ENCODE data around the gene FOXP4. TPM values are rescaled to one million over a fixed set of nuclear protein-coding genes. Genes with fewer than 3 reads are reported as not detected.

FOXP4 gene
- total and polyA plus RNA-seq, 2 experiments from 2014 or later, result 1.1 to 3.9 TPM

GRCh38 chr6:41646026-41646795, 100.0 kb downstream of the FOXP4 start:
- Histone ChIP-seq H3K4me1 (ENCODE audit: insufficient read depth) (no peaks in the 10 kb centered on the region), H3K27ac (no peak overlapping the region), H4K20me1 (ENCODE audit: insufficient read depth) (no peaks in the 10 kb centered on the region), H3K9ac (no peak overlapping the region), H3F3A (ENCODE audit: insufficient read depth) (no peaks in the 10 kb centered on the region), H3K79me2 (ENCODE audit: insufficient read depth) (no peaks in the 10 kb centered on the region), H3K9me2 (ENCODE audit: insufficient read depth) (no peaks in the 10 kb centered on the region), H3K4me3 (no peak overlapping the region), H3K27me3 (replicated peaks; ENCODE audit: insufficient read depth) (peaks cover 18% of the 10 kb centered on the region), H3K4me2 (ENCODE audit: unreplicated experiment) (no peak overlapping the region), H3K9me3 (ENCODE audit: low read depth) (no peaks in the 10 kb centered on the region), H3K36me3 (ENCODE audit: low read depth) (no peaks in the 10 kb centered on the region), H2AFZ (no peak overlapping the region)
- no peak for TF ChIP-seq EZH2phosphoT487 (IDR thresholded peaks at IDR 0.05; ENCODE audit: insufficient read depth, low read depth)
- no peak for TF ChIP-seq EZH2 (IDR thresholded peaks at IDR 0.05; ENCODE audit: insufficient read depth, poor library complexity, severe bottlenecking)
- no peak for DNase-seq
- 73% methylated on average over 14 of the region's 14 CpGs for WGBS, 2 experiments (ENCODE audit: low coverage in 1 of 2, low lambda C conversion rate in 2 of 2, missing lambda C conversion rate in 2 of 2)
- in situ Hi-C loops (cut with MboI), result no loop called here

- Histone ChIP-seq H3K4me3 (no peak overlapping the region), H4K20me1 (ENCODE audit: insufficient read depth) (no peaks in the 10 kb centered on the region), H2AFZ (no peak overlapping the region), H3K4me1 (ENCODE audit: insufficient read depth) (no peaks in the 10 kb centered on the region), H3K36me3 (ENCODE audit: low read depth) (no peaks in the 10 kb centered on the region), H3K9me3 (ENCODE audit: low read depth) (no peaks in the 10 kb centered on the region), H3K9ac (no peak overlapping the region), H3K4me2 (ENCODE audit: unreplicated experiment) (no peak overlapping the region), H3K27ac (no peak overlapping the region), H3K9me2 (ENCODE audit: insufficient read depth) (no peaks in the 10 kb centered on the region), H3F3A (ENCODE audit: insufficient read depth) (no peaks in the 10 kb centered on the region), H3K79me2 (ENCODE audit: insufficient read depth) (no peaks in the 10 kb centered on the region), H3K27me3 (replicated peaks; ENCODE audit: insufficient read depth) (peaks cover 15% of the 10 kb centered on the region)
- TF ChIP-seq EZH2phosphoT487 (IDR thresholded peaks at IDR 0.05; ENCODE audit: insufficient read depth, low read depth), result no peak
- TF ChIP-seq EZH2 (IDR thresholded peaks at IDR 0.05; ENCODE audit: insufficient read depth, poor library complexity, severe bottlenecking), result no peak
- no peak for DNase-seq
- in situ Hi-C loops (cut with MboI), result no loop called here
- 52 to 53% methylated on average over 9 of the region's 9 CpGs for WGBS, 2 experiments (ENCODE audit: low coverage in 1 of 2, low lambda C conversion rate in 2 of 2, missing lambda C conversion rate in 2 of 2)
These were observed 100.9 kb downstream of the FOXP4 start for GRCh38 chr6:41647061-41647511.

DNA sequence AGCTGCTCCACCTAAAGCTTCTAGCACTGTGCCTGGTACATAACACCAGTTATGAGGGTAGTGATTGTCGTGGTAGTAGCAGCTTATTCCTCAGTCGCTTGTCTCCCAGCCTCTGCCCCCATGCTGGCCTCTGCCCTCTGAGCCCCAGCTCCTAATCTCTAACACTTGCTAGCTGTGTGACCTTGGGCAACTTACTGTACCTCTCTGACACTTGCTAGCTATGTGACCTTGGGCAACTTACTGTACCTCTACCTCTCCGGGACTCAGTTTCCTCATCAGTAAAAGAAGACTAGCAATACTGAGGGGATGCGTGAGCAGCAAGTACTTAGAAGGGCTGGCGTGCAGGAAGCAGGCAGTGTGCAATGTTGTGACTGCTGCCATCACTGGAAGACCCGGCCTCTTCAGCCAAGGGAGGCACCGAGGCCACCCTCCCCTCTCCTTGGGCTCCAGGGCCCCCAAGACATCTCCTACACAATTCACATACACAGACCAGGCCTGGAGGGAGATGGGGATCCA, 101.9 kb downstream of the FOXP4 start:
- H3K9ac ChIP-seq, result no peak overlapping the region
- no peaks in the 10 kb centered on the region for H3F3A ChIP-seq (ENCODE audit: insufficient read depth)
- H4K20me1 ChIP-seq (ENCODE audit: insufficient read depth), result no peaks in the 10 kb centered on the region
- no peaks in the 10 kb centered on the region for H3K79me2 ChIP-seq (ENCODE audit: insufficient read depth)
- no peaks in the 10 kb centered on the region for H3K9me2 ChIP-seq (ENCODE audit: insufficient read depth)
- no peak for DNase-seq
- no peaks in the 10 kb centered on the region for H3K4me1 ChIP-seq (ENCODE audit: insufficient read depth)
- peaks cover 15% of the 10 kb centered on the region for H3K27me3 ChIP-seq (replicated peaks; ENCODE audit: insufficient read depth)
- no peaks in the 10 kb centered on the region for H3K9me3 ChIP-seq (ENCODE audit: low read depth)
- 64 to 69% methylated on average over 7 of the region's 7 CpGs for WGBS, 2 experiments (ENCODE audit: low coverage in 1 of 2, low lambda C conversion rate in 2 of 2, missing lambda C conversion rate in 2 of 2)
- H3K4me2 ChIP-seq (ENCODE audit: unreplicated experiment), result no peak overlapping the region
- in situ Hi-C loops (cut with MboI), result no loop called here
- no peak for TF ChIP-seq EZH2 (IDR thresholded peaks at IDR 0.05; ENCODE audit: insufficient read depth, poor library complexity, severe bottlenecking)
- TF ChIP-seq EZH2phosphoT487 (IDR thresholded peaks at IDR 0.05; ENCODE audit: insufficient read depth, low read depth), result no peak
- no peaks in the 10 kb centered on the region for H3K36me3 ChIP-seq (ENCODE audit: low read depth)
- H3K4me3 ChIP-seq, result no peak overlapping the region
- no peak overlapping the region for H2AFZ ChIP-seq
- H3K27ac ChIP-seq, result no peak overlapping the region

DNA sequence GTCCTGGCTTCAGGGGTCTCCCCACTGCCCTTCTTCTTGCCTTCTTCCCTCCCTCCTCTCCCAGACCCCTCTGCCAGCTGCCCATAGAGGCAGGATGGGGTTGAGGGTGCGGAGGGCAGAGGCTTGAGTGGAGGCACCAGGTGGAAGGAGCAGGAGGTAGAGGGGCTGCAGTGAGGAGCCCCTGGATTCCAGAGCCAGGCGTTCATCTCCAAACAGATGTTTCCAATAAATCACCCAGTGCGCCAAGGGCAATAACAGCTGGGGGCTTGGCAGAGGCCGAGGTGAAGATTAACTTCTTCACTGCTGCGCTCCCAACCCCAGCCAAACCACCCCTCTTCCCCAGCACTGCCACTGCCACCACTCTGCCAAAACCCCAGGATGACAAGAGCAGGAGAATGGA, 102.7 kb downstream of the FOXP4 start:
- no peaks in the 10 kb centered on the region for H3K9me2 ChIP-seq (ENCODE audit: insufficient read depth)
- peaks cover 11% of the 10 kb centered on the region for H3K27me3 ChIP-seq (replicated peaks; ENCODE audit: insufficient read depth)
- H3F3A ChIP-seq (ENCODE audit: insufficient read depth), result no peaks in the 10 kb centered on the region
- WGBS, 2 experiments (ENCODE audit: low coverage in 1 of 2, low lambda C conversion rate in 2 of 2, missing lambda C conversion rate in 2 of 2), result 43% methylated on average over 5 of the region's 5 CpGs
- in situ Hi-C loops (cut with MboI), result no loop called here
- H4K20me1 ChIP-seq (ENCODE audit: insufficient read depth), result no peaks in the 10 kb centered on the region
- H3K4me2 ChIP-seq (ENCODE audit: unreplicated experiment), result no peak overlapping the region
- H2AFZ ChIP-seq, result no peak overlapping the region
- no peaks in the 10 kb centered on the region for H3K4me1 ChIP-seq (ENCODE audit: insufficient read depth)
- H3K9ac ChIP-seq, result no peak overlapping the region
- H3K79me2 ChIP-seq (ENCODE audit: insufficient read depth), result no peaks in the 10 kb centered on the region
- no peak overlapping the region for H3K4me3 ChIP-seq
- H3K27ac ChIP-seq, result no peak overlapping the region
- no peaks in the 10 kb centered on the region for H3K9me3 ChIP-seq (ENCODE audit: low read depth)
- H3K36me3 ChIP-seq (ENCODE audit: low read depth), result no peaks in the 10 kb centered on the region
- DNase-seq, result no peak
- TF ChIP-seq EZH2phosphoT487 (IDR thresholded peaks at IDR 0.05; ENCODE audit: insufficient read depth, low read depth), result no peak
- TF ChIP-seq EZH2 (IDR thresholded peaks at IDR 0.05; ENCODE audit: insufficient read depth, poor library complexity, severe bottlenecking), result no peak
